OCI-LY7 (cell line): ENCODE results near the gene XRCC4. TPM values are rescaled to one million over a fixed set of nuclear protein-coding genes. Genes with fewer than 3 reads are reported as not detected.

Experiments
- BruUV-seq: library from RNA; stranded (reverse); fragments of 400-500 nt; replicated peaks from 2 replicates; lab custom pipeline; 2021; lab: Mats Ljungman, UMichigan
- CTCF ChIA-PET: fragments of 300-600 bp; sonication (Branson Sonifier 250); formaldehyde crosslinking; loops from one replicate; lab custom pipeline; 2022; ENCODE audit warnings: antibody characterized with exemption; ENCODE audit not compliant: unreplicated experiment; lab: Charles Lee
- POLR2A ChIA-PET: fragments of 300-600 bp; sonication (Branson Sonifier 250); formaldehyde crosslinking; loops from one replicate; lab custom pipeline; 2022; ENCODE audit warnings: antibody characterized with exemption; lab: Charles Lee
- DNase-seq: peaks from one replicate; pipeline ENCODE4 v3.0.0-alpha.2; 2015; ENCODE audit warnings: low spot score
- H2AFZ ChIP-seq: fragments of 200-600 bp; sonication (generic), shearing (Covaris generic); 2 replicates; pipeline ENCODE4 v1.6.1; 2014; ENCODE audit warnings: mild to moderate bottlenecking, antibody characterized with exemption, low read length, moderate library complexity
- H3K27ac ChIP-seq: fragments of 200-600 bp; sonication (generic); 2 replicates; pipeline ENCODE4 v1.5.1; 2014; ENCODE audit warnings: mixed run types, low read depth, mild to moderate bottlenecking, moderate library complexity, low read length, inconsistent platforms; ENCODE audit not compliant: poor library complexity, severe bottlenecking
- H3K36me3 ChIP-seq: fragments of 200-600 bp; sonication (generic); 2 replicates; pipeline ENCODE4 v1.6.1; 2014; ENCODE audit warnings: mild to moderate bottlenecking, antibody characterized with exemption, low read length, moderate library complexity, mixed read lengths; ENCODE audit not compliant: insufficient read depth
- H3K4me1 ChIP-seq: fragments of 200-600 bp; sonication (generic); 2 replicates; pipeline ENCODE4 v1.5.1; 2014; ENCODE audit warnings: mild to moderate bottlenecking, low read length; ENCODE audit not compliant: insufficient read depth, poor library complexity, severe bottlenecking
- H3K4me2 ChIP-seq: fragments of 200-600 bp; sonication (generic); 2 replicates; pipeline ENCODE4 v1.6.1; 2014; ENCODE audit warnings: mild to moderate bottlenecking, low read length
- H3K4me3 ChIP-seq: fragments of 200-600 bp; sonication (generic); 2 replicates; pipeline ENCODE4 v1.5.1; 2014; ENCODE audit warnings: mild to moderate bottlenecking, low read depth, low read length; ENCODE audit not compliant: poor library complexity, severe bottlenecking
- H3K79me2 ChIP-seq: fragments of 200-600 bp; sonication (generic); 2 replicates; pipeline ENCODE4 v1.6.1; 2016; ENCODE audit warnings: low read depth, mild to moderate bottlenecking, low read length, moderate library complexity, mixed read lengths; ENCODE audit not compliant: insufficient read depth
- H3K9me2 ChIP-seq: fragments of 200-600 bp; sonication (generic); 2 replicates; pipeline ENCODE4 v1.6.1; 2016; ENCODE audit warnings: mild to moderate bottlenecking, low read length, mixed read lengths; ENCODE audit not compliant: insufficient read depth
- H3K9me3 ChIP-seq: fragments of 200-600 bp; sonication (generic); 2 replicates; pipeline ENCODE4 v1.6.1; 2014; ENCODE audit warnings: mild to moderate bottlenecking, mixed run types, low read length, mixed read lengths
- H4K20me1 ChIP-seq: fragments of 200-600 bp; sonication (generic); 2 replicates; pipeline ENCODE4 v1.6.1; 2014; ENCODE audit warnings: mild to moderate bottlenecking, antibody characterized with exemption, low read length, moderate library complexity, mixed read lengths; ENCODE audit not compliant: insufficient read depth
- EZH2phosphoT487 ChIP-seq: fragments of 200-600 bp; sonication (generic); IDR thresholded peaks from 2 replicates; pipeline ENCODE4 v1.6.1; 2018; ENCODE audit warnings: low read depth, borderline replicate concordance, mild to moderate bottlenecking, mixed run types, antibody characterized with exemption, low read length, moderate library complexity, mixed read lengths
- intact Hi-C: fragments of 100-400 bp; cut with micrococcal nuclease; formaldehyde crosslinking; loops from one replicate; pipeline ENCODE4 v1.10.0; 2022; ENCODE audit not compliant: unreplicated experiment
- total RNA-seq, 2 experiments: library from RNA; depleted of rRNA in 1 of 2; stranded (reverse); fragments of >200 nt in 1 of 2; shearing (Covaris generic) in 1 of 2; gene quantifications; 2 replicates each; pipeline ENCODE4 v1.2.3, GENCODE V29; 2014 to 2022
- TF ChIP-seq, protein P1 (sequence below): fragments of 200-600 bp; sonication (generic); conservative IDR thresholded peaks from 2 replicates; pipeline ENCODE4 v1.5.1; 2014; ENCODE audit warnings: mild to moderate bottlenecking, antibody characterized with exemption, low read length, moderate library complexity, mixed read lengths

XRCC4 gene
- total RNA-seq, 2 experiments from 2014 or later, result 14.5 to 23.3 TPM

DNA sequence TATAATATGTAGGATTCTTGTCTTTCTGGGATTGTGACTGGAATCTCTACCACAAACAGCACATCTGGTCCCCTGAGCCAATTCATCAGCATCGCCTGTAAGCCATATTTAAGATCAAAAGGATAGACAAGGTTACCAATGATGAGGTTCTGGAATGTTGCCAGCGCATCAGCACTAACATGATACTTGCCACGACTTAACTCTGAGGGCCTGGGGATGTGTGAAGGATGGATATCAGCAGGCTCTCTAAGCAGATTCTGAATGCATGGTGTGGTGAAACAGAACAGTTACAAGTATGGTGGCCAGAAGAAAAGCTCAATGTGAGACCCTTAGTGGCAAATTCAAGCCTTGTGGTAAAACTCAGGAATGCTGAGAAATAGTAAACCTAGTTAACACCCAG lies 143.0 kb downstream of the XRCC4 start:
- TF ChIP-seq, protein P1, sequence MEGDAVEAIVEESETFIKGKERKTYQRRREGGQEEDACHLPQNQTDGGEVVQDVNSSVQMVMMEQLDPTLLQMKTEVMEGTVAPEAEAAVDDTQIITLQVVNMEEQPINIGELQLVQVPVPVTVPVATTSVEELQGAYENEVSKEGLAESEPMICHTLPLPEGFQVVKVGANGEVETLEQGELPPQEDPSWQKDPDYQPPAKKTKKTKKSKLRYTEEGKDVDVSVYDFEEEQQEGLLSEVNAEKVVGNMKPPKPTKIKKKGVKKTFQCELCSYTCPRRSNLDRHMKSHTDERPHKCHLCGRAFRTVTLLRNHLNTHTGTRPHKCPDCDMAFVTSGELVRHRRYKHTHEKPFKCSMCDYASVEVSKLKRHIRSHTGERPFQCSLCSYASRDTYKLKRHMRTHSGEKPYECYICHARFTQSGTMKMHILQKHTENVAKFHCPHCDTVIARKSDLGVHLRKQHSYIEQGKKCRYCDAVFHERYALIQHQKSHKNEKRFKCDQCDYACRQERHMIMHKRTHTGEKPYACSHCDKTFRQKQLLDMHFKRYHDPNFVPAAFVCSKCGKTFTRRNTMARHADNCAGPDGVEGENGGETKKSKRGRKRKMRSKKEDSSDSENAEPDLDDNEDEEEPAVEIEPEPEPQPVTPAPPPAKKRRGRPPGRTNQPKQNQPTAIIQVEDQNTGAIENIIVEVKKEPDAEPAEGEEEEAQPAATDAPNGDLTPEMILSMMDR, result no peak
- TF ChIP-seq EZH2phosphoT487, result no peak
- Histone ChIP-seq H3K4me1 (no peaks in the 10 kb centered on the region), H3K36me3 (no peaks in the 10 kb centered on the region), H2AFZ (no peak overlapping the region), H4K20me1 (no peaks in the 10 kb centered on the region), H3K27ac (no peak overlapping the region), H3K9me2 (no peaks in the 10 kb centered on the region), H3K9me3 (no peaks in the 10 kb centered on the region), H3K79me2 (no peaks in the 10 kb centered on the region), H3K4me3 (no peak overlapping the region), H3K4me2 (no peak overlapping the region)
- POLR2A ChIA-PET, result interaction anchor here (0.7 kb wide), 2 partner anchors 71 to 73 kb away, joined by 3 read pairs; no protein-coding TSS in a partner anchor
- intact Hi-C loops, result no loop called here
- CTCF ChIA-PET, result no interaction called here
- no TSS peak for BruUV-seq
- no peak for DNase-seq

GRCh38 chr5:83222906-83223305 lies 145.6 kb downstream of the XRCC4 start:
- DNase-seq, result no peak
- CTCF ChIA-PET, result no interaction called here
- Histone ChIP-seq H3K36me3 (no peaks in the 10 kb centered on the region), H3K4me1 (no peaks in the 10 kb centered on the region), H3K9me3 (no peaks in the 10 kb centered on the region), H3K27ac (no peak overlapping the region), H3K4me3 (no peak overlapping the region), H4K20me1 (no peaks in the 10 kb centered on the region), H3K4me2 (no peak overlapping the region), H3K79me2 (no peaks in the 10 kb centered on the region), H2AFZ (no peak overlapping the region), H3K9me2 (no peaks in the 10 kb centered on the region)
- intact Hi-C loops, result no loop called here
- TF ChIP-seq, protein P1, result no peak
- no peak for TF ChIP-seq EZH2phosphoT487
- BruUV-seq, result no TSS peak
- POLR2A ChIA-PET, result interaction anchor here (0.6 to 0.7 kb wide), 2 partner anchors 13 to 1393 kb away, joined by 3 read pairs; no protein-coding TSS in a partner anchor

- H3K4me3 ChIP-seq, result no peak overlapping the region
- no peaks in the 10 kb centered on the region for H4K20me1 ChIP-seq
- no peak for TF ChIP-seq EZH2phosphoT487
- TF ChIP-seq, protein P1, result no peak
- no peak overlapping the region for H3K27ac ChIP-seq
- intact Hi-C loops, result no loop called here
- H3K4me2 ChIP-seq, result no peak overlapping the region
- no TSS peak for BruUV-seq
- CTCF ChIA-PET, result no interaction called here
- H2AFZ ChIP-seq, result no peak overlapping the region
- no peaks in the 10 kb centered on the region for H3K4me1 ChIP-seq
- no peaks in the 10 kb centered on the region for H3K36me3 ChIP-seq
- DNase-seq, result no peak
- H3K79me2 ChIP-seq, result no peaks in the 10 kb centered on the region
- no peaks in the 10 kb centered on the region for H3K9me2 ChIP-seq
- H3K9me3 ChIP-seq, result no peaks in the 10 kb centered on the region
- POLR2A ChIA-PET, result no interaction called here
These were observed 150.3 kb downstream of the XRCC4 start for GRCh38 chr5:83227611-83228010.
